Astrocyte of the cerebellum (primary cell): ENCODE data around the gene TSACC.

ENCODE experiments used
- DNase-seq: peaks from one replicate; pipeline ENCODE4 v3.0.0-alpha.2; 2011; ENCODE audit warnings: low read depth
- H3K4me3 ChIP-seq: 2 replicates; pipeline ENCODE4 v1.5.1; 2011; ENCODE audit warnings: mild to moderate bottlenecking, low read depth, low read length, moderate library complexity
- CTCF ChIP-seq: IDR thresholded peaks from 2 replicates; pipeline ENCODE4 v1.5.1; 2012; ENCODE audit warnings: low read length, low read depth, moderate library complexity, mild to moderate bottlenecking; ENCODE audit errors: missing control alignments
- in situ Hi-C: cut with HindIII; loops from 2 replicates; pipeline ENCODE4 v1.10.0; 2017; ENCODE audit warnings: low sequenced_read_pairs

The TSACC gene

GRCh38 chr1:156298852-156299357, 39.4 kb upstream of the TSACC start, which contains the start of gene VHLL:
VHLL (minus strand) TSS chr1:156299307; CDS start chr1:156299189, 118 bp downstream.
- in situ Hi-C loops, result no loop called here
- TF ChIP-seq CTCF, result no peak
- no peak for DNase-seq
- H3K4me3 ChIP-seq, result no peak within 1 kb of the TSS

GRCh38 chr1:156303241-156303640, 35.1 kb upstream of the TSACC start:
- H3K4me3 ChIP-seq, result no peak overlapping the region
- in situ Hi-C loops, result no loop called here
- no peak for TF ChIP-seq CTCF
- no peak for DNase-seq

GRCh38 chr1:156305215-156305614, 33.1 kb upstream of the TSACC start:
- no peak for TF ChIP-seq CTCF
- DNase-seq, result no peak
- in situ Hi-C loops, result no loop called here
- no peak overlapping the region for H3K4me3 ChIP-seq

GRCh38 chr1:156308078-156308477, 30.2 kb upstream of the TSACC start:
- no peak for DNase-seq
- TF ChIP-seq CTCF, result no peak
- no peak overlapping the region for H3K4me3 ChIP-seq
- in situ Hi-C loops, result no loop called here

- DNase-seq, result no peak
- H3K4me3 ChIP-seq, result no peak overlapping the region
- no peak for TF ChIP-seq CTCF
- in situ Hi-C loops, result loop anchor here (5.0 kb wide), 1 partner anchor 49 kb away; no protein-coding TSS in a partner anchor
Measured at GRCh38 chr1:156310962-156311361, 27.4 kb upstream of the TSACC start.

GRCh38 chr1:156316909-156317308, 21.4 kb upstream of the TSACC start:
- no peak overlapping the region for H3K4me3 ChIP-seq
- no peak for TF ChIP-seq CTCF
- no peak for DNase-seq
- in situ Hi-C loops, result no loop called here
